Gastroesophageal sphincter (tissue), 4 donors: ENCODE results near the gene LCE2C. TPM values are rescaled to one million over a fixed set of nuclear protein-coding genes. Genes with fewer than 3 reads are reported as not detected.
"Not testable (repeated sequence)": the region's sequence is repeated elsewhere in the genome, so short reads cannot be mapped to it uniquely, and the experiment has no call there.

Source experiments
- ATAC-seq: fragments of 150-250 bp; one replicate; pipeline ENCODE4 v1.9.1; 2016; ENCODE audit warnings: mild to moderate bottlenecking, moderate library complexity
- H3K27ac ChIP-seq, 4 donors: fragments of 200-600 bp; sonication (generic) in 3 of 4; 1 replicate in 3 of 4; 2 replicates in 1 of 4; pipeline ENCODE4 v1.5.1; 2016 to 2019
- H3K27me3 ChIP-seq: fragments of 200-600 bp; sonication (generic); one replicate; pipeline ENCODE4 v1.5.1; 2019
- H3K36me3 ChIP-seq, 2 donors: fragments of 200-600 bp; sonication (generic); one replicate each; pipeline ENCODE4 v1.5.1; 2019; ENCODE audit warnings: control low read depth in 1 of 2
- H3K4me1 ChIP-seq, 3 donors: fragments of 200-600 bp; sonication (generic); 1 replicate in 2 of 3; 2 replicates in 1 of 3; pipeline ENCODE4 v1.5.1; 2016 to 2019; ENCODE audit warnings: control low read depth in 2 of 3
- H3K4me3 ChIP-seq, 2 donors: fragments of 200-600 bp; sonication (generic); one replicate each; pipeline ENCODE4 v1.5.1; 2019; ENCODE audit warnings: mild to moderate bottlenecking in 1 of 2, moderate library complexity in 1 of 2
- H3K9me3 ChIP-seq, 3 donors: fragments of 200-600 bp; sonication (generic); one replicate each; pipeline ENCODE4 v1.5.1; 2017 to 2019; ENCODE audit warnings: control low read depth in 2 of 3
- CTCF ChIP-seq, 4 experiments: fragments of 200-600 bp in 2 of 4; fragments of 450-650 bp in 2 of 4; sonication (generic) in 1 of 4; IDR thresholded peaks; one replicate each; pipeline ENCODE4 v1.5.1; 2017 to 2019; ENCODE audit warnings: antibody characterized with exemption in 4 of 4, mild to moderate bottlenecking in 2 of 4, moderate library complexity in 2 of 4
- EP300 ChIP-seq: sonication (generic); formaldehyde crosslinking; IDR thresholded peaks from one replicate; pipeline ENCODE4 v1.6.1; 2017; ENCODE audit warnings: antibody characterized with exemption, mild to moderate bottlenecking
- POLR2A ChIP-seq, 2 donors: fragments of 450-650 bp; IDR thresholded peaks; one replicate each; pipeline ENCODE4 v1.6.1; 2017; ENCODE audit warnings: antibody characterized with exemption in 2 of 2, mild to moderate bottlenecking in 2 of 2, moderate library complexity in 1 of 2
- POLR2AphosphoS5 ChIP-seq: sonication (generic); formaldehyde crosslinking; IDR thresholded peaks from one replicate; pipeline ENCODE4 v1.6.1; 2017; ENCODE audit warnings: antibody characterized with exemption
- WGBS, 2 donors: methylation state at CpG; one replicate each; pipeline ENCODE4 v1.1.5; 2018; ENCODE audit warnings: low coverage in 1 of 2; 5-methylcytosine and 5-hydroxymethylcytosine counted together
- total RNA-seq, 4 donors: library from RNA; depleted of rRNA; stranded (reverse); fragments of >200 nt; gene quantifications; one replicate each; pipeline ENCODE4 v1.1.0, GENCODE V29; 2016

The LCE2C gene
- total RNA-seq, result not detected

- not testable (repeated sequence) for H3K4me3 ChIP-seq, H3K36me3 ChIP-seq, H3K9me3 ChIP-seq, ATAC-seq, H3K27me3 ChIP-seq, H3K27ac ChIP-seq, H3K4me1 ChIP-seq
- WGBS, 2 donors, result no CpG with 5 or more reads among the region's 3 CpGs
These were observed at the start of gene LCE2C for GRCh38 chr1:152674983-152675382. TSS of gene LCE2C (plus strand) at chr1:152675279. CDS start at chr1:152676016, 737 bp downstream.

GRCh38 chr1:152626744-152627143 is 48.3 kb upstream of the LCE2C start:
- H3K4me1 ChIP-seq, result no peaks in the 10 kb centered on the region
- no CpG with 5 or more reads among the region's 1 CpG for WGBS, 2 donors
- H3K27ac ChIP-seq, result no peak overlapping the region
- no peaks in the 10 kb centered on the region for H3K36me3 ChIP-seq
- no peak overlapping the region for H3K4me3 ChIP-seq
- H3K27me3 ChIP-seq, result peaks cover 19% of the 10 kb centered on the region
- peaks cover 0 to 26% (median 0%) of the 10 kb centered on the region in 3 donors for H3K9me3 ChIP-seq
- TF ChIP-seq POLR2AphosphoS5 (no peak), CTCF (IDR thresholded peaks at IDR 0.05) (no peak), POLR2A (IDR thresholded peaks at IDR 0.05) (no peak), EP300 (no peak)
- ATAC-seq, result no peak

- no peak overlapping the region for H3K27ac ChIP-seq
- H3K4me3 ChIP-seq, result no peak overlapping the region
- ATAC-seq, result no peak
- 86 to 100% methylated on average over 1 to 2 of the region's 3 CpGs for WGBS, 2 donors
- H3K4me1 ChIP-seq, result no peaks in the 10 kb centered on the region
- TF ChIP-seq CTCF (IDR thresholded peaks at IDR 0.05), result no peak
- TF ChIP-seq POLR2A (IDR thresholded peaks at IDR 0.05), result no peak
- no peak for TF ChIP-seq EP300
- TF ChIP-seq POLR2AphosphoS5, result no peak
- H3K27me3 ChIP-seq, result peaks cover 4% of the 10 kb centered on the region
- H3K36me3 ChIP-seq, result no peaks in the 10 kb centered on the region
- peaks cover 0 to 50% (median 0%) of the 10 kb centered on the region in 3 donors for H3K9me3 ChIP-seq
These were observed 44.5 kb upstream of the LCE2C start for GRCh38 chr1:152630596-152630995.

GRCh38 chr1:152640351-152640750 is 34.7 kb upstream of the LCE2C start:
- TF ChIP-seq CTCF (IDR thresholded peaks at IDR 0.05) (no peak), POLR2A (IDR thresholded peaks at IDR 0.05) (no peak)
- 17 to 80% methylated on average over 1 of the region's 1 CpG for WGBS, 2 donors
- no peak for ATAC-seq
- Histone ChIP-seq H3K4me3 (no peak overlapping the region), H3K9me3 (peaks cover 0 to 5% (median 0%) of the 10 kb centered on the region in 3 donors), H3K4me1 (no peaks in the 10 kb centered on the region), H3K27ac (no peak overlapping the region), H3K36me3 (no peaks in the 10 kb centered on the region), H3K27me3 (no peaks in the 10 kb centered on the region)

GRCh38 chr1:152643945-152644344 is 31.1 kb upstream of the LCE2C start:
- TF ChIP-seq EP300 (no peak), POLR2AphosphoS5 (no peak), CTCF (IDR thresholded peaks at IDR 0.05) (no peak), POLR2A (IDR thresholded peaks at IDR 0.05) (no peak)
- no peaks in the 10 kb centered on the region for H3K36me3 ChIP-seq
- WGBS, 2 donors, result 52 to 83% methylated on average over 1 to 3 of the region's 3 CpGs
- no peak for ATAC-seq
- peaks cover 0 to under 1% (median 0%) of the 10 kb centered on the region in 3 donors for H3K9me3 ChIP-seq
- no peak overlapping the region for H3K4me3 ChIP-seq
- H3K27ac ChIP-seq, result no peak overlapping the region
- no peaks in the 10 kb centered on the region for H3K4me1 ChIP-seq
- no peaks in the 10 kb centered on the region for H3K27me3 ChIP-seq
